GM19452 (cell line): ENCODE results near the gene PUS1.
"Not testable (repeated sequence)": the region's sequence is repeated elsewhere in the genome, so short reads cannot be mapped to it uniquely, and the experiment has no call there.

ENCODE experiments used
- ATAC-seq: cut with Tn5 transposase; IDR thresholded peaks from one replicate; pipeline ENCODE4 v1.9.1; 2021; ENCODE audit not compliant: unreplicated experiment

PUS1 gene

GRCh38 chr12:131933387-131933786 lies 4.3 kb downstream of the PUS1 start:
- ATAC-seq, result no peak

GRCh38 chr12:131934535-131934934 lies 5.5 kb downstream of the PUS1 start:
- no peak for ATAC-seq

GRCh38 chr12:131938082-131938481 lies 9.0 kb downstream of the PUS1 start:
- ATAC-seq, result no peak

GRCh38 chr12:131939007-131939406 lies 9.9 kb downstream of the PUS1 start:
- no peak for ATAC-seq

GRCh38 chr12:131940141-131940547 lies 11.1 kb downstream of the PUS1 start:
- ATAC-seq, result no peak

DNA sequence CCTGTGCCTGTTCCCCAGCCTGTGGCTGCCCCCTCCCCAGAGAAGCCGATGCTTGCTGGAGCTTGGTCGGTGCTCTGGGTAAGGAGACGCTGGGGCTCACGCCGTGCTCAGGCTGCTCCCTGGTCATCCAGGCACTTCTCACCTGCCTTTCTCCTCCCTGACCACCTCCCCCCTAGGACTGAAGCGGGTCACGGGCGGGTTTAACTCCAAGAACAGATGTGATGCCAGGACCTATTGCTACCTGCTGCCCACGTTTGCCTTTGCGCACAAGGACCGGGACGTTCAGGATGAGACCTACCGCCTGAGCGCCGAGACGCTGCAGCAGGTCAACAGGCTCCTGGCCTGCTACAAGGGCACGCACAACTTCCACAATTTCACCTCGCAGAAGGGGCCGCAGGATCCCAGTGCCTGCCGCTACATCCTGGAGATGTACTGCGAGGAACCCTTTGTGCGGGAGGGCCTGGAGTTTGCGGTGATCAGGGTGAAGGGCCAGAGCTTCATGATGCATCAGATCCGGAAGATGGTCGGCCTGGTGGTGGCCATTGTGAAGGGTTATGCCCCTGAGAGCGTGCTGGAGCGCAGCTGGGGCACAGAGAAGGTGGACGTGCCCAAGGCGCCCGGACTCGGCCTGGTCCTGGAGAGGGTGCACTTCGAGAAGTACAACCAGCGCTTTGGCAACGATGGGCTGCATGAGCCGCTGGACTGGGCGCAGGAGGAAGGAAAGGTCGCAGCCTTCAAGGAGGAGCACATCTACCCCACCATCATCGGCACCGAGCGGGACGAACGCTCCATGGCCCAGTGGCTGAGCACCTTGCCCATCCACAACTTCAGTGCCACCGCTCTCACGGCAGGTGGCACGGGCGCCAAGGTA lies 12.3 kb downstream of the PUS1 start:
- no peak for ATAC-seq

DNA sequence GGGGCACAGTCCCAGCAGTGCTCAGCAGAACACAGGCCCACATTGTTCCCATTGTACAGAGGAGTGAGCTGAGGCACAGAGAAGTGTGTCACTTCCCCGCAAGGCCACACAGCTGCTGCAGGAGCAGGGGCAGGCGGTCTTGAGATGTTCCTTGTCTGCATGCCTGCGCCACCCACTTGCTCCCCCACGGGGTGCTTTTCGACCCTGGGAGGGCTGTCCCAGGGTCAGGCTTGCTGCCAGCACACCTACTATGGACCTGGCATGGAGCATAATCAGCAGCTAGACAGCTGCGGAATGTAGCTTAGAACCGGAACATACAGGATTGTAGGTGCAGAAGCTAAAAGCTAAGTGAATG lies 12.9 kb downstream of the PUS1 start:
- ATAC-seq, result no peak

DNA sequence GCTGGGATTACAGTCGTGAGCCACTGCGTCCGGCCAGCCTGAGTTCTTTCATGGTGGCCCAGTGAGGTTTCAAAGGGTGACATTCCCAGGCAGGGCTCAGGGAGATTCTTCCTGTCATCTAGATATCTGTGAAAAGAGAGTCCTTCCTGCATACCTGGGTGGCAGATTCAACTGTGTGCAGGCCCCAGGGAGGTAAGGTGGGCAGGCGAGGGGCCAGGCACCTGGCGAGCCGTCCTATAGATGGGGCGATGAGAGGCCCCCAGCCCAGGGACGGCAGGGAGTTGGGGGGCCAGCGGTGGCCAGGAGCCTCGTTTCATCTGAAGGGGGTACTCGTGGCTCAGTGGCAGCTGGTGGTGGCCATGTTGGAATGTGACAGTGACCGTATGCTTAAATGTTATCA lies 13.6 kb downstream of the PUS1 start:
- no peak for ATAC-seq

- ATAC-seq, result no peak
Measured at GRCh38 chr12:131943389-131943788, 14.3 kb downstream of the PUS1 start.

DNA sequence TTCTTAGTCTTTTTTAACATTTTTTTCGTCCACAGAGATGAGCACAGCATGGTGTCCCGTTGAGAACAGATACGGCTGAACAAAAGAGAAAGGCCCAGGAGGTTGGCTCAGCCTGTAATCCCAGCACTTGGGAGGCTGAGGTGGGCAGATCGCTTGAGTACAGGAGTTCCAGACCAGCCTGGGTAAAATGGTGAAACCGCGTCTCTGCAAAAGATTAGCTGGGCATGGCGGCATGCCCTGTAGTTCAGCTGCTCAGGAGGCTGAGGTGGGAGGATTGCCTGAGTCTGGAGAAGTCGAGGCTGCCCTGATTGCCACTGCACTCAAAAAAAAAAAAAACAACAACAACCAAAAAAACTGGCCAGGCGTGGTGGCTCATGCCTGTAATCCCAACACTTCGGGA lies 14.8 kb downstream of the PUS1 start:
- ATAC-seq, result no peak

DNA sequence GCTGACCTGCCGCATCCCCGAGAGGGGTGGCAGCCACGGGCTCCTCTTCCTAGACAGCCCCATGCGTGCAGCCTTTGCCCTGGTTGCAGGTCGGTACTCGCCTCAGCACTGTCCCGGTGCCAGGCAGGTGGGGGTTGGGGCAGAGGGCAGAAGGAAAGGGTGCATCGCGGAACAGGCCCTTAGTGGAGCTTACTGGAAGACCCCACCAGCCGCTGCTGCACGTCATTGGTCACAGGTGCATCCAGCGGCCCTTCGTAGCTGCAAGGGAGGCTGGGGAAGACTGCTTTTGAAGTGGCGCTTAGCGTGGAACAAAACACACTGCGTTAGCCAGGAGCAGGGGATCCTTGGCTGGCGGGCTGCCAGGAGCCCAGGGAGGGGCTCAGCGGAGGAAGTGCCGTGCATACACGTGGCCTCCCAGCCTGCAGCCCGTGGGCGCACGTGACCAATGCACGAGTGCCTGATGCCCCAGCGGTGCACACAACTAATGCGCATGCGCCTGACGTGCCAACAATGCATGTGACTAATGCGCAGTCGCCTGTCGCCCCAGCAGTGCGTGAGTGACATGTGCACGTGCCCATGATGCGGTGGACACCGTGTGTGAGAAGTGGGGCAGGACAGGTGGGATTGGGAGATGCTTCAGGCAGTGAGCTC lies 15.7 kb downstream of the PUS1 start:
- ATAC-seq, result no peak

GRCh38 chr12:131946757-131947156 lies 17.7 kb downstream of the PUS1 start:
- no peak for ATAC-seq

DNA sequence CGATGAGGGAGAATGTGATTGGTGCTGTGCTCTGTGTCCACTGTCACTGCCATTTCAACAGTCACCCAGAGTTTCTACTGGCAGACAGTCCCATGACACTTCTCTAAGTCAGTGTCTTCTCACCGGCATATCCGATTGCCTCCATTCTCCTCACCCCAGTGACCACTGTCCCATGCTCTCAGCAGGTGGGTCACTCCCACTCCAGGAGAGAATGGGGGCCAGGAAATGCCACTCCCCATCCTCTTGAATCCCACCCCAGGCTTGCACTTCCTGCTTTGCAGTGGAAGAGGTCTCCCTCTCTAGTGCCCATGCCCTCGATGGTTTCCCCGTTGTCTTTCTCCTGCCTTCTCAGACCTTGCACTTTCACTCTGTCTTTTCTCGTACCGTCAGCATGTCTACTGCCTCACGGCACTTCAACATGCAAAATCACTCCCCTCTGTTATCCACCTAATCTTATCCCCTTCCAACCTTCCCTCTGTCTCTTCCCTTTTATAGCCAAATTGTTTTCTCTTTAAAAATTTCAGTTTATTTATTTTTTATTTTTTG lies 18.5 kb downstream of the PUS1 start:
- ATAC-seq, result no peak

- no peak for ATAC-seq
Measured at GRCh38 chr12:131948166-131948712, 19.2 kb downstream of the PUS1 start.

DNA sequence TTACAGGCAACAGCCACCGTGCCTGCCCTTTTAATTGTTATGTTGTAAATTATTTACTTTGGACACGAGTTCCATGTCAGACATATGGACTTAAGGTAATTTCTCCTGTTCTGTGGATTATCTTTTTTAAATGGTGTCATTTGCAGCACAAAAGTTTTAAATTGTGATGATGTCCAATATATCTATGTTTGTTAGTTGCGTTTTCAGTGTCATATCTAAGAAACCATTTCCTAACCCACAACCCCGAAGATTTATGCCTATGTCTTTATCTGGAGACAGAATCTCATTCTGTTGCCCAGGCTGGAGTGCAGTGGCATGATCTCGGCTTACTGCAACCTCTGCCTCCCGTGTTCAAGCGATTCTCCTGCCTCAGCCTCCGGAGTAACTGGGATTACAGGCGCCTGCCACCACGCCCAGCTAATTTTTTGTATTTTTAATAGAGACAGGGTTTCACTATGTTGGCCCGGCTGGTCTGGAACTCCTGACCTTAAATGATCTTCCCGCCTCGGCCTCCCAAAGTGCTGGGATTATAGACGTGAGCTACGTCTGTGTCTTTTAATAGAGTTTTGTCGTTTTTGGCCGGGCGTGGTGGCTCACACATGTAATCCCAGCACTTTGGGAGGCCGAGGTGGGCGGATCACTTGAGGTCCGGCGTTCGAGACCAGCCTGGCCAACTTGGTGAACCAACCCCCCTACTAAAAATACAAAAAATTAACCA lies 19.8 kb downstream of the PUS1 start:
- not testable (repeated sequence) for ATAC-seq

- peak; percentile 89 for ATAC-seq
Measured at GRCh38 chr12:131949431-131950181, 20.5 kb downstream of the PUS1 start, which contains the start of gene EP400. TSS of gene EP400 (plus strand) at chr12:131949942. CDS start at chr12:131960620, 10,678 bp downstream.

- ATAC-seq, result peak; percentile 34
Measured at GRCh38 chr12:131950182-131950913, 21.3 kb downstream of the PUS1 start.

GRCh38 chr12:131953810-131954209 lies 24.7 kb downstream of the PUS1 start:
- ATAC-seq, result not testable (repeated sequence)

DNA sequence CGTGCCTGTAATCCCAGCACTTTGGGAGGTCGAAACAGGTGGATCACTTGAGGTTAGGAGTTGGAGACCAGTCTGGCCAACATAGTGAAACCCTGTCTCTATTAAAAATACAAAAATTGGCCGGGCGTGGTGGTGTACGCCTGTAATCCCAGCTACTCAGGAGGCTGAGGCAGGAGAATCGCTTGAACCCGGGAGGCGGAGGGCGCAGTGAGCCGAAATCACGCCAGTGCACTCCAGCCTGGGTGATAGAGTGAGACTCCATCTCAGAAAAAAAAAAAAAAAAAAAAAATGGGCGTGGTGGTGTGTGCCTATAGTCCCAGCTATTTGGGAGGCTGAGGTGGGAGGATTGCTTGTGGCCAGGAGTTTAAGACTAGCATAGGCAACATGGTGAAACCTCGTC lies 25.4 kb downstream of the PUS1 start:
- not testable (repeated sequence) for ATAC-seq

DNA sequence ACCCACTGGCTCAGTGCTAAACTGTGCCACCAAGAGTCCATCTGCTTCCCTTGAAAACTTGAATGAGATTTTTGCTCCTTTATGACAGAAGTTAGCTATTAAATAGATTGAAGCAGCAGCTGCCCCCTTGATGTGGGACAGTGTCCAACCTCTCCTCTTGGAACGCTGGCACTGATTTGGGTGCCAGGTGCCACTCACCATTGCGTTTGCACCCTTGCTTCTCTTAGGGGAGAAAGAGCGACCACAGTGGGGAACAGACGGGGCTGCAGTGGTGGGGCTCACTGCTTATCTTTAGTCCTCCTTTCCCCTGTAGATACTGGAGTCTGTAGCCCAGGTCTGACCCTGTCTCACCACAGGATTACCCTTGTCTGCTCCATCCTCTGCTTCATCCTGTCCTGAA lies 30.0 kb downstream of the PUS1 start:
- no peak for ATAC-seq
